ENCODE results near the gene RTEL1. TPM values are rescaled to one million over a fixed set of nuclear protein-coding genes. Genes with fewer than 3 reads are reported as not detected.

The RTEL1 gene
- polyA plus RNA-seq, 1 experiment, result 11.3 TPM

GRCh38 chr20:63743210-63743970, 85.3 kb downstream of the RTEL1 start:
- no peak overlapping the region for H3K27ac ChIP-seq (ENCODE audit: low read depth, low read length)
- CTCF ChIA-PET, result interaction anchor here (0.6 kb wide), 1 partner anchor 24 kb away, joined by 3 read pairs; no protein-coding TSS in a partner anchor
- DNase-seq (ENCODE audit: low read depth, low spot score), result no peak
- H3K4me3 ChIP-seq (ENCODE audit: low read depth, low read length), result no peak overlapping the region
- POLR2A ChIA-PET, result no interaction called here
- no peak for TF ChIP-seq CTCF (IDR thresholded peaks at IDR 0.05; ENCODE audit: low read depth, low read length)
- no peaks in the 10 kb centered on the region; the same call in 1 of the 2 replicates for H3K9me3 ChIP-seq (ENCODE audit: control insufficient read depth, insufficient read depth, low read length)
- H3K27me3 ChIP-seq (ENCODE audit: control insufficient read depth, insufficient read depth, low read length), result no peaks in the 10 kb centered on the region

DNA sequence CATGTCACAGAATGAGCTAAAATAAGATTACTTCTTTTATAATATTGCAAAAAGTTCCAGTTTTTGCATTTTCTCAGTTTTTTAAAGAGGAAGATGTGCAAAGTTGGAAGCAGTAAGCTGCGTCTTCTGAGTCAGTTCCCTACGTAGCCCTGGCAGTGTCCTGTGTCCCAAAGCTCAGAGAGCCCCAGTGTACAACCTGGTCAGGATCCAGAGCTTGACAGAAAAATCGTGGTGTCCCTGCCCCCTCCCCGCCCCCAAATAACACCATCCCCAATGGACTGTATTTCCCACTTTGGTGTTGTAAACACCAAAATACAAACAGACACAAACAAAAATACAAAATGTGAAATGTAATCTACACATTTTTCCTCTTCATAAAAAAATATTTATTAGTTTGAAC, 86.0 kb downstream of the RTEL1 start:
- Histone ChIP-seq H3K9me3 (ENCODE audit: control insufficient read depth, insufficient read depth, low read length) (no peaks in the 10 kb centered on the region; the same call in 1 of the 2 replicates), H3K27ac (ENCODE audit: low read depth, low read length) (no peak overlapping the region), H3K27me3 (ENCODE audit: control insufficient read depth, insufficient read depth, low read length) (no peaks in the 10 kb centered on the region), H3K4me3 (ENCODE audit: low read depth, low read length) (no peak overlapping the region)
- CTCF ChIA-PET, result no interaction called here
- POLR2A ChIA-PET, result no interaction called here
- DNase-seq (ENCODE audit: low read depth, low spot score), result no peak
- TF ChIP-seq CTCF (IDR thresholded peaks at IDR 0.05; ENCODE audit: low read depth, low read length), result no peak

GRCh38 chr20:63744574-63745423, 86.7 kb downstream of the RTEL1 start:
- H3K27ac ChIP-seq (ENCODE audit: low read depth, low read length), result no peak overlapping the region
- no peaks in the 10 kb centered on the region for H3K27me3 ChIP-seq (ENCODE audit: control insufficient read depth, insufficient read depth, low read length)
- no peak overlapping the region for H3K4me3 ChIP-seq (ENCODE audit: low read depth, low read length)
- TF ChIP-seq CTCF (IDR thresholded peaks at IDR 0.05; ENCODE audit: low read depth, low read length), result no peak
- POLR2A ChIA-PET, result no interaction called here
- CTCF ChIA-PET, result no interaction called here
- DNase-seq (ENCODE audit: low read depth, low spot score), result no peak
- no peaks in the 10 kb centered on the region; the same call in 1 of the 2 replicates for H3K9me3 ChIP-seq (ENCODE audit: control insufficient read depth, insufficient read depth, low read length)

GRCh38 chr20:63745424-63745805, 87.3 kb downstream of the RTEL1 start:
- POLR2A ChIA-PET, result no interaction called here
- TF ChIP-seq CTCF (IDR thresholded peaks at IDR 0.05; ENCODE audit: low read depth, low read length), result no peak

More at GRCh38 chr20:63745424-63745805, 87.3 kb downstream of the RTEL1 start:
- no peak for DNase-seq (ENCODE audit: low read depth, low spot score)
- H3K9me3 ChIP-seq (ENCODE audit: control insufficient read depth, insufficient read depth, low read length), result no peaks in the 10 kb centered on the region; the same call in 1 of the 2 replicates
- H3K4me3 ChIP-seq (ENCODE audit: low read depth, low read length), result no peak overlapping the region
- H3K27ac ChIP-seq (ENCODE audit: low read depth, low read length), result no peak overlapping the region
- CTCF ChIA-PET, result no interaction called here
- no peaks in the 10 kb centered on the region for H3K27me3 ChIP-seq (ENCODE audit: control insufficient read depth, insufficient read depth, low read length)

Small RNA genes lying within 50 kb of the gene (small RNA-seq; reads per million reads assigned to genes)
- gene LIME1 (ENCODE audit: insufficient read length, low read depth) (not detected), gene TNFRSF6B (ENCODE audit: insufficient read length, low read depth) (not detected)

Other genes with a start within 250 kb of the RTEL1 start
- gene KCNQ2, start 185.7 kb upstream of the RTEL1 start, polyA plus RNA-seq (2011; rRNA removed), result not detected in 2 replicates
- 0.94 and 0.99 TPM in 2 replicates for gene EEF1A2, start 159.2 kb upstream of the RTEL1 start, polyA plus RNA-seq (2011; rRNA removed)
- gene PPDPF, start 137.5 kb upstream of the RTEL1 start, polyA plus RNA-seq (2011; rRNA removed), result 13.5 and 21.7 TPM in 2 replicates
- gene PTK6, start 120.9 kb upstream of the RTEL1 start, polyA plus RNA-seq (2011; rRNA removed), result 0.02 TPM in 1 of 2 replicates, not detected in the other
- not detected in 2 replicates for gene SRMS, start 110.6 kb upstream of the RTEL1 start, polyA plus RNA-seq (2011; rRNA removed)
- gene FNDC11, start 104.2 kb upstream of the RTEL1 start, polyA plus RNA-seq (2011; rRNA removed), result 0.64 and 0.76 TPM in 2 replicates
- gene HELZ2, start 84.1 kb upstream of the RTEL1 start, polyA plus RNA-seq (2011; rRNA removed), result 4.6 and 7.0 TPM in 2 replicates
- 6.3 and 7.3 TPM in 2 replicates for gene GMEB2, start 31.2 kb upstream of the RTEL1 start, polyA plus RNA-seq (2011; rRNA removed)
- gene STMN3, start 4.9 kb upstream of the RTEL1 start, polyA plus RNA-seq (2011; rRNA removed), result 21.8 and 26.9 TPM in 2 replicates
- 2.5 and 5.2 TPM in 2 replicates for gene TNFRSF6B, start 38.3 kb downstream of the RTEL1 start, polyA plus RNA-seq (2011; rRNA removed)
- 21.4 and 23.8 TPM in 2 replicates for gene ARFRP1, start 49.7 kb downstream of the RTEL1 start, polyA plus RNA-seq (2011; rRNA removed)
- 8.7 and 10.6 TPM in 2 replicates for gene ZGPAT, start 49.7 kb downstream of the RTEL1 start, polyA plus RNA-seq (2011; rRNA removed)
- 1.5 and 1.8 TPM in 2 replicates for gene LIME1, start 78.4 kb downstream of the RTEL1 start, polyA plus RNA-seq (2011; rRNA removed)
- 26.0 and 27.6 TPM in 2 replicates for gene SLC2A4RG, start 81.5 kb downstream of the RTEL1 start, polyA plus RNA-seq (2011; rRNA removed)
- gene ZBTB46, start 173.0 kb downstream of the RTEL1 start, polyA plus RNA-seq (2011; rRNA removed), result 2.0 and 2.8 TPM in 2 replicates
- not detected in 2 replicates for gene ABHD16B, start 203.2 kb downstream of the RTEL1 start, polyA plus RNA-seq (2011; rRNA removed)
- gene TPD52L2, start 207.0 kb downstream of the RTEL1 start, polyA plus RNA-seq (2011; rRNA removed), result 202 and 219 TPM in 2 replicates
- 36.7 and 40.9 TPM in 2 replicates for gene DNAJC5, start 236.8 kb downstream of the RTEL1 start, polyA plus RNA-seq (2011; rRNA removed)

All from AG04450 (cell line).